GM18511 (cell line): ENCODE data around the gene HLA-DQB1.

Source experiments
- ATAC-seq: cut with Tn5 transposase; IDR thresholded peaks from one replicate; pipeline ENCODE4 v1.9.1; 2021; ENCODE audit warnings: mild to moderate bottlenecking, moderate library complexity; ENCODE audit not compliant: unreplicated experiment

Gene HLA-DQB1

DNA sequence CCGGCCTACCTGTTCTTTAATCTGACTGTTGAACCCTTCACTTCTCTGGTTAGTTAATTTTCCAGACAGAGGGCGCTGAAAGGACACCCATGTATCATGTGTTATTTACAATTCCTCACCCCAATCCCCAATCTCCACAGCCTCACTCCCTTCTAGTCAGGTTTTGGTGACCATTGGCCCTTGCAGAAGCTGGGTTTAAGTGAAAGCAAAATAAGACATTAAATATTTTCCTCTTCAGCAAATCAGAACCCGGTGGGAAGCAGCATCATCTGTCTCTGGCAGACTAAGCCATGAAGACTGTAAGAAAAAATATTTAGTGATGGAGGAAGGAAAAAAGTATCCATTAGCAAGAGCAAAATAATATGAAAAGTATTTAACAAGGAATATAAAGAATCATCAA is 38.6 kb downstream of the HLA-DQB1 start:
- no peak for ATAC-seq

- ATAC-seq = no peak
These were observed 39.2 kb downstream of the HLA-DQB1 start for GRCh38 chr6:32627249-32627648.

GRCh38 chr6:32625137-32625536 is 41.3 kb downstream of the HLA-DQB1 start:
- no peak for ATAC-seq

DNA sequence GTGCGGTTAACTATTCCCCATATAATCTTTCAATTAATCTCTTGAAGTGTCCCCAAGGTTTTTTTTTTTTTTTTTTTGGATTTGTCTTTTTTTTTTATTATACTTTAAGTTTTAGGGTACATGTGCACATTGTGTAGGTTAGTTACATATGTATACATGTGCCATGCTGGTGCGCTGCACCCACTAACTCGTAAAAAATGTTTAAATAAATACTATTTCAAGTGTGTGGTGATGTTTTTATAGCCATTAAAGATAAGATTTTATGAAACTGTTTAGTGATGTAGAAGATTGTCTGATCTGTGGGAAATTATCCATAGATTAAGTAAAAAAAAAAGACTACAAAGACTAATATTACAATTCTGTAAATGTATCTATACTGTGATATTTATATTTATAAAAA is 41.9 kb downstream of the HLA-DQB1 start:
- ATAC-seq = no peak

DNA sequence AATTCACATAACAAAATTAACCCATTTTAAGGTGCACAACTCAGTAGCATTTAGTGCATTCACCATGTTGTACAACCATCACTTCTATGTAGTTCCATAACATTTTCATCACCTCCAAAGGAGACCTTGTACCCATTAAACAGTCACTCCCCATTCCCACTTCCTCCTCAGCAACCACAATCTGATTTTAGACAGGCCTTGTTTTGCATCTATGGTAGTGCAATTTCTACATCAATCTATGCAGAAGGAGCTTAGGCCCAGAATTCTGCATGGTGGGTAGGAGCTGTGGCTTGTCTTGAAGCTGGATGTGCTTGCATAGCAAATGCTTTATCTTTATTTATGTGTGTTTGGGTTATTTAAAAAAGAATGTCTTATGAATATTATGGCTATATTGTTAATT is 42.8 kb downstream of the HLA-DQB1 start:
- no peak for ATAC-seq

DNA sequence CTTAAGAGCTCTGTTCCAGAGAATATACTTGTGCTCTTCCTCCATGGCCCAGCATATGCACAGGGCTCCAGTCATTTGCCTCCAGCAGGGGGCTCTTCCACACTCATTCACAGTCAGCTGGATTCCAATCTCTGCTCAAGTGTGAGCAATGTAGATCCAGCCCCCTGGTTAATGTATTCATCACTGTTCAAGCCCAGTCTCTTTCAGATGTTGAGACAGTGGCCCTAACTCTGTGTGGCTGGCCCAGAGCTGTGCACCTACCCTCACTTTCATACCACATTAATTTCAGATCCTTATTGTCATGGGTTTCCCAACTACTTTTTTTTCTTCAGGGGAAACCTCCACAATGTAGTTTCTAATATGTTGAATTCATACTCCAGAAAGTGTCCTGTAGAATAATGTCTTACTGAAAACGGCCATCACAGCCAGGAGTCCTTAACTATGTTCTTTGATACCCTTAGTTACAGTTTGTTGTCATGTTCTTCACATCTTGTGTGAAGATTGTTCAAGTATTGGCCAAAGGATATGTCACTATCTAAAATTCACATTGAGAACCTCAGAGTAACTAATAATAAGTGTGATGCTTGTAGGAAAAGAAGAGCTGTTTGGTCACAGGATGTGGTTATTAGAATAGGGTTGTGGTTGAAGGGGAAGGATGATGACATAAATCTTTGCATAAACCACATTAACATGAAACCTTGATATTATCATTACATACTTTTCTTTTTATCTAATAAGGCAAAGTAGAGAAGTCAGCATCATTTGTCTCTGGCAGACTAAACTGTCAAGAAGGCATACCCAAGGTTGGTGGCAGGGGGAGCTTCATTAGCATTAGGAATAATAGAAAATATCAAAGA is 43.7 kb downstream of the HLA-DQB1 start:
- ATAC-seq = peak; percentile 78

- ATAC-seq = no peak
These were observed 45.1 kb downstream of the HLA-DQB1 start for GRCh38 chr6:32621372-32621771.

DNA sequence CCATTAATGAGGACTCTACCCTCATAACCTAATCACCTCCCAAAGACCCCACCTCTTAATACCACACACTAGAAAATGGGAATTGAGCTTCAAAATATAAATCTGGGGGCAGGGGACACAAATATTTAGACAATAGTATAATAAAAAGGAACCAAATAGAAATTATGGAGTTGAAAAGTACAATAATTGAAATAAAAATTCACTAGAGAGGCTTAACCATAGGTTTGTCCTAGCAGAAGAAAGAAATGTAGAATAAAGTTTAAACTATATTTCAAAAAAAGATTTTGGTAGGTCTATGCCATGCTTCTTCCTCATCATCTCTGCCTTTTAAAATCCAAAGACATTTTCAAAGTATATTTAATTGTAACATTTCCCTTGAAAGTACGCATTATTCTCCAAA is 48.7 kb downstream of the HLA-DQB1 start:
- no peak for ATAC-seq

GRCh38 chr6:32615885-32616532 is 50.4 kb downstream of the HLA-DQB1 start:
- ATAC-seq = no peak

DNA sequence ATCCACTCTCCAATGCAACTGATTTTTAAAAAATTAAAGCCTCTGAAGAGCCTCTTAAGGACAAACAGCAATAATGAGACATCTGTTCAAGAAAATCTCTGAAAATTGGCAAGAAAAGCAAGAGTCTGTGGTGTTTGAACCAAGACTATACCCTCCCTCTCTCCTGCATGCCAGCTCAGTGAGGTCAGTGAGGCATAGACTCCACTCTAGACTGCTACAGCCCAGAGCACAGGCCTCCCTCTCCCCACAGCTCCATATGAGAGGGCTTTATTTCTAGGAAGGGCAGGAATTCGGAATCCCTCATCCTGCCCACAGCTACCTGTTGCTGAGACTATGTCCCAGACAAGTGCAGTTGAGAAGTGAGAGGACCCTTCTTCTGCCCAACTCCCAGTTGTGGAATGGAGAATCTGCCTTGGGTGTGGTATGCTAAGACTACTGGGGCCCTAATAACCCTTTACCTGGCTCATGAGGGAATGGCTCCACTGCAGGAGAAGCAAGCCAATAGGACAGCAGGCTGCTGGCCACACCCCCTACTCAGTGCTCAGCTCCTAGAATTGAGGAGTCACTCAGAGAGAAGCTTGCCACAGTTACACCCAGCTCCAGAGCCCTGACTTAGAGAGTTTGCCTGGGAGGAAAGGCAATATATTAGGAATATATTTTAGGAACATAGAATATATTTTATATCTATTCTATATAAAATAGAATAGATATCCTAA is 51.9 kb downstream of the HLA-DQB1 start:
- ATAC-seq = no peak

DNA sequence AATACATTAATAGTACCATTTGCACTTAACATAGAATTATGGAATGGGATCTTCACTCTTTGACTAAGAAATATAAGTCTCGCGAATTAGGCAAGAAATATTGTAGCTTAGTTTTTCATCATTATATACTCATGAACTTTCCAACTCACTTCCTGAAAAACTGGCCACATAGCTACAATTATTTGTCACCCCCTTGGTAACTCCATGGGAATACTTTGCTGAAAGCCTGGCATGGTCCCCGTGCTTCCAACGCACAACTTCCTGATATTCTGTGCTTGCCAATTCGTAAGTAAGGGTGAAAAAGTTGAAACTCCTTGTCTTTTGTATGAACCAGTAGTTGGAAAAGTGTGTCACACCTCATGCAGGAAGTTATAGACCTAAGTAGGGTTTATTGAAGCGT is 53.0 kb downstream of the HLA-DQB1 start:
- ATAC-seq = no peak

GRCh38 chr6:32610682-32611296 is 55.7 kb downstream of the HLA-DQB1 start:
- no peak for ATAC-seq

GRCh38 chr6:32609731-32610640 is 56.5 kb downstream of the HLA-DQB1 start:
- ATAC-seq = peak; percentile 89
